ENCODE data around the gene C6orf89. TPM values are rescaled to one million over a fixed set of nuclear protein-coding genes. Genes with fewer than 3 reads are reported as not detected.
"Not testable (repeated sequence)": the region's sequence is repeated elsewhere in the genome, so short reads cannot be mapped to it uniquely, and the experiment has no call there.

The C6orf89 gene
- total RNA-seq, 4 donors from 2014 or later, result 58.2 to 89.6 (median 68.9) TPM

DNA sequence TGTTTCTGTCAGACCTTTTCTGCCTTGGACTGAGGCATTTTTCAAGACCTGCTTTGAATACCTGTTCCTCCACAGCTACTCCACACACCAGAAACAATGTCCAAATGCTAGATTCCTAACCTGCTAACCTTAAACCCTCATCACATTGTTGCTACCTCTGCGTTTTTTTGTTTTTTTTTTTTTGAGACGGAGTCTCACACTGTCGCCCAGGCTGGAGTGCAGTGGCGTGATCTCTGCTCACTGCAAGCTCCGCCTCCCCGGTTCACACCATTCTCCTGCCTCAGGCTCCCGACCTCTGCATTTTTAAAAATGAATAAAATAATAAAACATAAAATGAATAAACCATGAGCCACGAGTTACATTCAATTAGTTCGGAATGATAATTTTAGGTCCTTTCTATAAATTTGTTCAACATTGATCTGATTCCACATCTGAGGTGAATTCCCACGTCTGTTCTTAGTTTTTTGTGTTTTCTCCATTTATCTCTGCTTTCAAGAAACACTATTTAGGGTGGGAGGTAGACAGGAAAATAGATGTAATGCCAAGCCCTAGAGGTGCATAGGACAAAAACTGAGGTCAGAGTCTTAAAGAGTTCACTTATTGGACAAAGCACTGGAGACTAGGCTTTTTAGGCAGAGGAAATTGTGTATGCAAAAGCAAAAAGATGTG lies 1.3 kb downstream of the C6orf89 start:
- peaks cover 10 to 19% of the 10 kb centered on the region in 2 donors for H3K4me1 ChIP-seq
- no peak overlapping the region for H3K4me3 ChIP-seq (replicated peaks in 1 of 3)
- no peaks in the 10 kb centered on the region for H3K27me3 ChIP-seq
- H3K27ac ChIP-seq, result no peak overlapping the region
- no peaks in the 10 kb centered on the region for H3K36me3 ChIP-seq
- H3K9me3 ChIP-seq, result no peaks in the 10 kb centered on the region
- intact Hi-C loops (cut with DNase I), result loop anchor here (10.0 kb wide), 3 partner anchors 98 to 288 kb away; partner anchors contain the start of genes MTCH1 and PIM1
- 72 to 75% methylated on average over 10 of the region's 10 CpGs for WGBS, 2 donors
- TF ChIP-seq, protein P1, sequence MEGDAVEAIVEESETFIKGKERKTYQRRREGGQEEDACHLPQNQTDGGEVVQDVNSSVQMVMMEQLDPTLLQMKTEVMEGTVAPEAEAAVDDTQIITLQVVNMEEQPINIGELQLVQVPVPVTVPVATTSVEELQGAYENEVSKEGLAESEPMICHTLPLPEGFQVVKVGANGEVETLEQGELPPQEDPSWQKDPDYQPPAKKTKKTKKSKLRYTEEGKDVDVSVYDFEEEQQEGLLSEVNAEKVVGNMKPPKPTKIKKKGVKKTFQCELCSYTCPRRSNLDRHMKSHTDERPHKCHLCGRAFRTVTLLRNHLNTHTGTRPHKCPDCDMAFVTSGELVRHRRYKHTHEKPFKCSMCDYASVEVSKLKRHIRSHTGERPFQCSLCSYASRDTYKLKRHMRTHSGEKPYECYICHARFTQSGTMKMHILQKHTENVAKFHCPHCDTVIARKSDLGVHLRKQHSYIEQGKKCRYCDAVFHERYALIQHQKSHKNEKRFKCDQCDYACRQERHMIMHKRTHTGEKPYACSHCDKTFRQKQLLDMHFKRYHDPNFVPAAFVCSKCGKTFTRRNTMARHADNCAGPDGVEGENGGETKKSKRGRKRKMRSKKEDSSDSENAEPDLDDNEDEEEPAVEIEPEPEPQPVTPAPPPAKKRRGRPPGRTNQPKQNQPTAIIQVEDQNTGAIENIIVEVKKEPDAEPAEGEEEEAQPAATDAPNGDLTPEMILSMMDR (IDR thresholded peaks at IDR 0.05), result no peak
- no peak for TF ChIP-seq POLR2A (IDR thresholded peaks at IDR 0.05)
- no peak for DNase-seq

DNA sequence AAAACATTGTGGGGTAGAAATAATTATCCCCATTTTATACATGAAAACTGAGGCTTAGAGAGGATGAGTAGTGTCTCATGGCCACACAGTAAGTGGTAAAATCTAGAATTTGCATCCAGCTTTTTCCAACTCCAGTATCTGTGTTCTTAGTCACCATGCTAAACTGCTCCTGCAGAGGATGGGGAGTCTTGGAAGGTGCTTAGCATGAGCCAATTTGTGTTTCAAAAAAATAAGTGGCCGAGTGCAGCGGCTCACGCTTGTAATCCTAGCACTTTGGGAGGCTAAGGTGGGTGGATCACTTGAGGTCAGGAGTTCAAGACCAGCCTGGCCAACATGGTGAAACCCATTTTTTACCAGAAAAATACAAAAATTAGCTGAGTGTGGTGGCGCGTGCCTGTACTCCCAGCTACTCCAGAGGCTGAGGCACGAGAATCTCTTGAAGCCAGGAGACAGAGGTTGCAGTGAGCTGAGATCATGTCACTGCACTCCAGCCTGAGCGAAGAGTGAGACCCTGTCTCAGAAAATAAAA lies 2.4 kb downstream of the C6orf89 start:
- intact Hi-C loops (cut with DNase I), result loop anchor here (10.0 kb wide), 3 partner anchors 97 to 287 kb away; partner anchors contain the start of genes MTCH1 and PIM1
- no peak overlapping the region for H3K4me3 ChIP-seq (replicated peaks in 1 of 3)
- H3K36me3 ChIP-seq, result no peaks in the 10 kb centered on the region
- no peaks in the 10 kb centered on the region for H3K27me3 ChIP-seq
- WGBS, 2 donors, result 91 to 93% methylated on average over 7 of the region's 7 CpGs
- DNase-seq, result no peak
- peaks cover 10 to 19% of the 10 kb centered on the region in 2 donors for H3K4me1 ChIP-seq
- no peaks in the 10 kb centered on the region for H3K9me3 ChIP-seq
- no peak overlapping the region for H3K27ac ChIP-seq
- TF ChIP-seq, protein P1 (IDR thresholded peaks at IDR 0.05), result no peak
- no peak for TF ChIP-seq POLR2A (IDR thresholded peaks at IDR 0.05)

DNA sequence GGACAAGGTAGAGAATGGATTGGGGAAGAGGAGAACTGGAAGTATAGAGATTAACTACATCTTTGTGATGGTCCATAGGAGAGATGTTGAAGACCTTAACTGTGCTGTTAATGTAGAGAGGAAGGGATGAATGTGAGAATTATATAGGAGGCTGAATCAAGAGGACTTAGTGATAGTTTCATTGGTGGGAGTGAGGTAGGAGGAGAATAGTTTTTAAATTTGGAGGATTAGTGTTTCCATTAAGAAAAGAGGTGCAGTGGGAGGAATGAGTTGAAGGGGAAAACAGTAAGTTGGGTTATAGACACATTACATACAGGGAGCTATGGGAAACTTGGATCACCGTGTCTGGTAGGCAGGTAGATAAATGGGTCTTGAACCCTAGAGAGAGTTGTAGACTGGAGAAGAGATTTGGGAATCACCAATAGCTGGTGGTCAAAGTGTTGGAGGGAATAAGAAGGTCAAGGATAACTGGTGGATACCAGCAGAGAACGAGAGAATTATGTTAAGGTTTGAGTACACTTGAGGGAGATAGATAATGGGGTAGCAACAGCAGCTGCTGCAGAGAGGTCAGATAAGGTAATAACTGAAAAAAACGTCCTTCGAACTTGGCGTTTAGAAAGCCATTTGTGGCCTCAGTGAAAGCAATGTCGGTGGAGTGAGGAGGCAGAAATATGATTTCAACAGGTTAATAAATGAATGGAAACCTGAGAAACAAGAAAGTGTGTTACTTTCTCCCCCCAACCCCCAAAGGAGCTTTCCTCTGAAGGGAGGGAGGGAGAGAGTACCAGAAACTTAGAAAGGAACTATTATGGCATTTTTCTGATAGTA lies 3.1 kb downstream of the C6orf89 start:
- Histone ChIP-seq H3K36me3 (no peaks in the 10 kb centered on the region), H3K27me3 (no peaks in the 10 kb centered on the region), H3K4me1 (peaks cover 10 to 19% of the 10 kb centered on the region in 2 donors), H3K4me3 (replicated peaks in 1 of 3) (no peak overlapping the region), H3K27ac (no peak overlapping the region), H3K9me3 (no peaks in the 10 kb centered on the region)
- WGBS, 2 donors, result 70 to 71% methylated on average over 6 of the region's 6 CpGs
- DNase-seq, result no peak
- TF ChIP-seq, protein P1 (IDR thresholded peaks at IDR 0.05), result no peak
- no peak for TF ChIP-seq POLR2A (IDR thresholded peaks at IDR 0.05)
- intact Hi-C loops (cut with DNase I), result loop anchor here (10.0 kb wide), 3 partner anchors 96 to 286 kb away; partner anchors contain the start of genes MTCH1 and PIM1

DNA sequence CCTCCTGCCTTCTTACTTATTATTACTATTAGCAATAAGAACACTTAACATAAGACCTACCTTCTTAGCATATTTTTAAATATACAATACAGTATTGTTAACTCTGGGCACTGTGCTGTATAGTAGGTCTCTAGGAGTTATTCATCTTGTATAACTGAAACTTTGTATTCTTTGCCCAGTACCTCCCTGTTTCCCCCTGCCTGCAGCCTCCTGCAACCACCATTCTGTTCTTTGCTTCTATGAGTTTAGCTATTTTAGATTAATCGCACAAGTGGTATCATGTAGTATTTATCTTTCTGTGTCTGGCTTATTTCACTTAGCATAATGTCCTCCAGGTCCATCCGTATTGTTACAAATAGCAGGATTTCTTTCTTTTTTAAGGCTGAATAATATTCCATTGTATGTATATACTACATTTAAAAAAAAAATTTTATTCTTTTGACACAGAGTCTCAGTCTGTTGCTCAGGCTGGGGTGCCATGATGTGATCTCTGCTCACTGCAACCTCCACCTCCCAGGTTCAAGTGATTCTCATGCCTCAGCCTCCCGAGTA lies 4.4 kb downstream of the C6orf89 start:
- no peak overlapping the region for H3K4me3 ChIP-seq (replicated peaks in 1 of 3)
- 94 to 96% methylated on average over 3 of the region's 3 CpGs for whole genome bisulfite sequencing, 2 donors
- TF ChIP-seq POLR2A (IDR thresholded peaks at IDR 0.05), result no peak
- TF ChIP-seq, protein P1 (IDR thresholded peaks at IDR 0.05), result no peak
- DNase-seq, result no peak
- peaks cover 8 to 14% of the 10 kb centered on the region in 2 donors for H3K4me1 ChIP-seq
- no peaks in the 10 kb centered on the region for H3K27me3 ChIP-seq
- intact Hi-C loops (cut with DNase I), result no loop called here
- H3K9me3 ChIP-seq, result no peaks in the 10 kb centered on the region
- H3K27ac ChIP-seq, result no peak overlapping the region
- H3K36me3 ChIP-seq, result no peaks in the 10 kb centered on the region

DNA sequence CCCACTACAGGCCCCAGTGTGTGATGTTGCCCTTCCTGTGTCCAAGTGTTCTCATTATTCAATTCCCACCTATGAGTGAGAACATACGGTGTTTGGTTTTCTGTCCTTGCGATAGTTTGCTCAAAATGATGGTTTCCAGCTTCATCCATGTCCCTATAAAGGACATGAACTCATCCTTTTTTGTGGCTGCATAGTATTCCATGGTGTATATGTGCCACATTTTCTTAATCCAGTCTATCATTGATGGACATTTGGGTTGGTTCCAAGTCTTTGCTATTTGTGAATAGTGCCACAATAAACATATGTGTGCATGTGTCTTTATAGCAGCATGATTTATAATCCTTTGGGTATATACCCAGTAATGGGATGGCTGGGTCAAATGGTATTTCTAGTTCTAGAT lies 5.4 kb downstream of the C6orf89 start:
- 97 to 100% methylated on average over 2 of the region's 2 CpGs for WGBS, 2 donors
- H3K4me1 ChIP-seq, result peaks cover 5 to 10% of the 10 kb centered on the region in 2 donors
- DNase-seq; H3K9me3 ChIP-seq; intact Hi-C loops (cut with DNase I); H3K27me3 ChIP-seq; H3K27ac ChIP-seq; H3K36me3 ChIP-seq; H3K4me3 ChIP-seq (replicated peaks in 1 of 3): not testable (repeated sequence)

Measured in thyroid gland (tissue), 4 donors.